Measurements from ENCODE around the gene TMOD2.

DNA sequence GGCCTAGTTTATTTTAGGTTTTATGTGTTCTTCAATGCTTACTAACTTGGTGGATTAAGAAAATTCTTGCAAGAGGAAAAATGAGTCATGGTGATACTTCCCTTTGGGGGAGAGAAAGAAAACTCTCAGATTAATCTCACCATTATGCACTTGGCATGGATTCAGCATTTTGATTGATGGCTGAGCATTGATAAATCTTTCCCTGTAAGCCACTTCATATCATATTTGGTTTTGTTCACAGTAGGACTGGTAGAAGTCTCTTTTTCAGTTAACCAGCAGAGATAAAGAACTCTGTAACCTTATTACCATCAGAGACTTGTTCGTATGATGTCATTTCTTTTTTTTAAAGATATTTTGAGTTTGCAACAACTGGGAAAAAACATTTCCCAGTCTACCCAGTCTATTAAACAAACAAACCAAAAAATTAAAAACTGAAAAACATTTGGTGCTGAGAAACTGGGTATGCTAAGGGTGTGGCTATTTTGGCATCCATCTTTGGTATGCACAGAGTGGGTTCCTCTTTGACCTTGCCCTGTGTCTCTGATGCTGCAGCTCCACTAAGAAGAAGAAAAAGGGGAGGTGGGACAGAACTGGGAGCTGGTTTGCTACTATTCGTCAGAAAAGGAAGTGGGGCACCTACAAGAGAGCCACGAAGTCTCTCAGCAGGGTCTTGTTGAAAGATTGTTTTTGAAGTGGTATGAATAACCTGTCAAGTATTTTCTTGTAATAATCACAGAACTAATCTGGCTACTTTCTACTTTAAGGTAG, 95.2 kb downstream of the TMOD2 start:
- TF ChIP-seq CTCF (IDR thresholded peaks at IDR 0.05) (no peak), POLR2A (IDR thresholded peaks at IDR 0.05) (no peak)
